HG03095 (cell line): ENCODE data around the gene EIF4E2.

Experiments used
- ATAC-seq: cut with Tn5 transposase; IDR thresholded peaks from one replicate; pipeline ENCODE4 v1.9.1; 2021; ENCODE audit warnings: moderate library complexity; ENCODE audit not compliant: unreplicated experiment

The EIF4E2 gene

DNA sequence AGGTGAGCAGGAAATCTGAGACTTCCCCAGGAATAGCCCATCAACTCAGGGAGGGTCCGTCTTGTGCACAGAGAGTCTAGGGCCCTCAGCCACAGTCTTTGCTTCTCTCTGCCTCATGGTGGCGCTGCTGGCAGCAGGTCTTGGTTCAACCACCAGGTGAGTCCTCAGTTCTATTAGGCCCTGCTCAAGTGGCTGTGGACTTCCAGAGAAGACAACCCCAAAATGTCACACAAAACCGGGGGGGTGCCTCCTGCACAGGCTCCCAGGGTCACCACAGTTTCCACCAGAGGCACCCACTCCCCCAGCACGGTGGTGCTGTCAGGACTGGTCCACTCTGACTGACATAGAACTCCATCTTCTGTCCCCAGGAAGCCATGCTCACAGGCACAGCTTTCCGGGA, 13.4 kb upstream of the EIF4E2 start:
- no peak for ATAC-seq

DNA sequence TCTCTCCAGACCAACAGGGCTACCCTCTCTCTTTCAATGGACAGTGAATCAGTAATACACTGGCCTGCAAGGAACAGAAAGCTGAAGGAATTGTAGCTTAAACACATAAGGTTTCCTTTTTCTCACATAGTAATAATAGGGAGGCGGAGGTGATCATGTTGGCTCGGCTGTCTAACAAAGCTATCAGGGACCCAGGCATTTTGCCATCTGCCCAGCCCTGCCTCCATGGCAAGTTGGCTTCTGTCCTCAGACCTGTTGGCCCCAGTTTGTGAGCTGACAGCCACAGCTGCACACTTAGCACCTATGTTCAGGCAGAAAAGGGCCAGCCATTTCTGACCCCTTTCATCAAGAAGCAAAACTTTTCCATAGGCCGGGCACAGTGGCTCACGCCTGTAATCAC, 13.0 kb upstream of the EIF4E2 start:
- ATAC-seq, result no peak

- ATAC-seq, result no peak
These were observed 11.8 kb upstream of the EIF4E2 start for GRCh38 chr2:232538671-232539070.

DNA sequence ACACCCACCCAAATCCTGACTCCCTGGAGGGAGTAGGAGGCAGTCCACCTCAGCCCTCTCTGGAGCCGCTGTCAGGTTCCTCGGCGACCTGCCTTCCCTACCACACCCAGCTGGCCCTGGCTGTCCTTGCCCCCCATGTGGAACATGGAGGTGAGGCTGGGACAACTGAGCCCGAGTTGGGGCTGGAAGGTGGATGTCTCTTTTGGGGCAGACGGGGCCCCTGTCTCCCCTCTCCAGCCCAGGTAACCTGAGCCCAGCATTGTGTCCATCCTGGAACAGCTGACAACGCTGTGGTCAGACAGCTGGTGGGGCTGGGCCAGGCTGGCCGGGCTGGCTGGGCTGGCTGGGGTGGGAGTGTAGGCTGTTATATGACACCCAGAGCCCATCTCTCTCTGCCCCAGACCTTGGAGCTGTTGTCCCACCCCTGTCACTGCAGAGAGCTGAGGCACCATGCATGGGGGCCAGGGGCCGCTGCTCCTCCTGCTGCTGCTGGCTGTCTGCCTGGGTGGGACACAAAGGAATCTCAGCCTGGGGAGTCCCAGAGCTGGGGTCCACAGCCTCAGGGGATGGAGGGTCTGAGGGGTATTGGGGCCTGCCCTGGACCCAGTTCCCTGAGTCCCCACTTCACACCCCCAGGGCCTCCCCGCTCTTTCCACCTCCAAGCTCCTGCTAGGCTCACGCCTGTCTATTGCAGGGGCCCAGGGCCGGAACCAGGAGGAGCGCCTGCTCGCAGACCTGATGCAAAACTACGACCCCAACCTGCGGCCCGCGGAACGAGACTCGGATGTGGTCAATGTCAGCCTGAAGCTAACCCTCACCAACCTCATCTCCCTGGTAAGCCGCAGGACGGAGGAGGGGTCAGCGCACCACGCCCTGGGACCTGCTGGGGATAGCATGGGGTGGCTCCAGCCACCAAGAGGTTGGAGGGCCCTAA, 10.9 kb upstream of the EIF4E2 start, which contains the start of gene CHRNG:
TSS of gene CHRNG (plus strand) at position 395 of the 934 bp plus-strand sequence. CDS start at position 451, 56 bp downstream.
- ATAC-seq, result no peak

DNA sequence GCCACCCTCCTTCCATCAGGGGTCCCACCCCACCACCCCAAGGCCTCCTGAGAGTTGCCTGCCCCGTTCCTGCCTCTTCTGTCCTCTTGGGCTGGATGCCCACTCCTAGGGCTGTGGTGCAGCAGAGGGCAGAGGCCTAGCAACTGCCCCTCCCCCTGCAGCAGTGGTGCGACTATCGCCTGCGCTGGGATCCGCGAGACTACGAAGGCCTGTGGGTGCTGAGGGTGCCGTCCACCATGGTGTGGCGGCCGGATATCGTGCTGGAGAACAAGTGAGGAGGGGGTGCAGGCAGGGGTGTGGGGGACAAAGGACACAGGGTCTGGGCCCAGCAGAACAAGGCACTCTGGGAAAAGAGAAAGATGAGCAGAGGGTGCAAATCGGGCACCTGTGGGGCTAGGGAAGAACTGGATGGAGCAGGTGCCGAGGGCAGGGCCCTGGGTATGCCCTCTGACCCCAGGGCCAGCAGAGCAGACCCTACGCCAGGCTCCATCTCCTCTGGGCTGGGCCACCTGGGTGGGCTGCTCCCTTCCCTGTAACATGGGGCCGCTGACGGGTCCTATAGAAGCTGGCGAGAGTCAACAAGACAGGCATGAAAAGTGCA, 9.9 kb upstream of the EIF4E2 start:
- ATAC-seq, result no peak

DNA sequence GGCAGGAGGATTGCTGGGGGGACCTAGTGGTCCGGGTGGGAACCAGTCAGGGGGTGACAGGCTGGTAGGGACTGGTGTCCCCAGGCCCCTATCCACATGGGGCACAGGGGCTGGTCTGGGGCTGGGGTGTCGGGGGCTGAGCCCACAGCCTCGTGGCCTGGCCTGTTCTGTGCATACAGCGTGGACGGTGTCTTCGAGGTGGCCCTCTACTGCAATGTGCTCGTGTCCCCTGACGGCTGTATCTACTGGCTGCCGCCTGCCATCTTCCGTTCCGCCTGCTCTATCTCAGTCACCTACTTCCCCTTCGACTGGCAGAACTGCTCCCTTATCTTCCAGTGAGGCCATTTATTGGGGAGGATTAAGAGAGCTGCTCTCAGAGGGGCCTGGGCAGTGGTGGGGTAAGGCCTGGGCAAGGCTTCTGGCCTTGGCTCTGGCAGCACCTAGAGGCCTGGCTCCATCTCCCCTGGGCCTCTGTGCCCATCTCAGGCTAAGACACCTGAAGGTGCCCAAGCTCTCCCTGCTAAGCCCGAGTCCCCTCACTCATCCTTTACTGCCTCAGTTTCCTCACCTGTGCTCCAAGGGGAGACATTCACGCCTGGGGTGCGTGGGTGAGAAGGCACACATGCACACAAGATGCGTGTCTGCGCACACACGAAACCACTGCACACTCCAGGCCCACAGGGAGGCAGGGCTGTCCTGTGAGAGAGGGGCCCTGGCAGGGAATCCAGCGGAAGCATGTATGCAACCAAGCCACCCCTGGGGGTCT, 9.1 kb upstream of the EIF4E2 start:
- no peak for ATAC-seq

DNA sequence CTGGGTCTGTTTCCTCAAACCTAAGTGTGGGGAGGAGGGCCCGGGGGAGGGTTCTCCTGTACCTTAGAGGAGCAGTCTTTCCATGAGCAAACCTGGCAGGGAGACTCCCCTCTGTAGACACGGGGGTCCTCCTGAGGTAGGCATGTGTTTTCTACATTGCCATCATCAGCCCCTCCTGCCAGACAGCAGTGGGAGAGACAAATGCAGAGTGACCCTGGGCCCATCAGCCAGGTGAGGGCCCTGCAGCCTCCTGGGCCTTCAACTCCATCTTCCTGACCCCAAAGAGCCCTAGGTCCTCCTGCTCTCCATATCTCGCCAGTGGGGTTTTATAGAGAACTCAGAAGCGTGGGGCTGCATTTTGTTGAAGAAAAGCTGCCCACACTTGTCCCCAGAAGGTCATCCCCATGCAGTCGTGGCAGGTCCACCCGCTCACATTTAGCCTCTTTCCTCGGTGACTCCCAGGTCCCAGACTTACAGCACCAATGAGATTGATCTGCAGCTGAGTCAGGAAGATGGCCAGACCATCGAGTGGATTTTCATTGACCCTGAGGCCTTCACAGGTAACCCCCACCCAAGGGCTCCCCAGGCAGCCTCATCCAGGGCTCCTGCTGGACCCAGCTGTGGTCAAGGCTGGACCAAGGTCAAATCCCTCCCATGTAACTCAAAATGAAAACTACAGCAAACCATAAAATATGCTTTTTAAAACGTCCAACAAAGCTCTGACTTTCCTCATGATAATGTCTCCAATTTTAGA, 8.4 kb upstream of the EIF4E2 start:
- ATAC-seq, result no peak

DNA sequence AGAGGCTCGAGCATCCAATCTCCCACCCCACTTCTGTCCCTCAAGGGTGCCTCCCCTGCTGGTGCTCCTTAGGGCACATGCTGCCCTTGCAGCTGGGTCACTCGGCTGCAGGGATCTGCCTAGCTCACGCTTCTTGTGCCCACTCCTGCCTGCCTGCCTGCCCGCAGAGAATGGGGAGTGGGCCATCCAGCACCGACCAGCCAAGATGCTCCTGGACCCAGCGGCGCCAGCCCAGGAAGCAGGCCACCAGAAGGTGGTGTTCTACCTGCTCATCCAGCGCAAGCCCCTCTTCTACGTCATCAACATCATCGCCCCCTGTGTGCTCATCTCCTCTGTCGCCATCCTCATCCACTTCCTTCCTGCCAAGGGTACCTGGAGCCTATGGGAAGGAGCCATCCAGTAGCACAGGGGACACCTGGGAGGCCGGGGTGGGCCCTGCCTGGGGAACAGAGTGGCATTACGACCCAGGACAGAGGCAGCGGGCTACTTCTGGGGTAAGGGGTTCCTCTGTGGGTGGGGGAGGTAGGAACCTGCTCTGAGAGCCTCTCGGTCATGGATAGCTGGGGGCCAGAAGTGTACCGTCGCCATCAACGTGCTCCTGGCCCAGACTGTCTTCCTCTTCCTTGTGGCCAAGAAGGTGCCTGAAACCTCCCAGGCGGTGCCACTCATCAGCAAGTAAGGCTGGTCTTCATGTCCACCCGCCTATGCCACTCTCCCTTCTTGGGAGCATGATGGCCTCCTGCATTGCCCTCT, 7.6 kb upstream of the EIF4E2 start:
- ATAC-seq, result no peak

GRCh38 chr2:232543491-232543890, 7.0 kb upstream of the EIF4E2 start:
- no peak for ATAC-seq

GRCh38 chr2:232543928-232544631, 6.4 kb upstream of the EIF4E2 start:
- ATAC-seq, result no peak

DNA sequence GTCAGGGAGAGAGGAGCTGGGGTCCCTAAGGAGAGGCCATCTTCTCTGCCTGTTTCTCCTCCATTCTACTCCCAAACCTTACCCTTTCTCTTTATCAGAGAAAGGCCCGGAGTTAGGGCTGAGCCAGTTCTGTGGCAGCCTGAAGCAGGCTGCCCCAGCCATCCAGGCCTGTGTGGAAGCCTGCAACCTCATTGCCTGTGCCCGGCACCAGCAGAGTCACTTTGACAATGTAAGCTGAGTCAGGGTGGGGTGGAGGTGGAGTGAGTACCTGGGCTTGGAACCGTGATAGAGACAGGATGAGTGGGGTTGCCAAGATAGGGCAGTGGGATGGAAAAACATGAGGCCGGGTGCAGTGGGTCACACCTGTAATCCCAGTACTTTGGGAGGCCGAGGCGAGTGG, 5.8 kb upstream of the EIF4E2 start:
- ATAC-seq, result no peak

- ATAC-seq, result no peak
These were observed 4.7 kb upstream of the EIF4E2 start for GRCh38 chr2:232545511-232546375.

GRCh38 chr2:232547991-232548390, 2.5 kb upstream of the EIF4E2 start:
- ATAC-seq, result no peak

GRCh38 chr2:232549655-232550353, 685 bp upstream of the EIF4E2 start:
- no peak for ATAC-seq

DNA sequence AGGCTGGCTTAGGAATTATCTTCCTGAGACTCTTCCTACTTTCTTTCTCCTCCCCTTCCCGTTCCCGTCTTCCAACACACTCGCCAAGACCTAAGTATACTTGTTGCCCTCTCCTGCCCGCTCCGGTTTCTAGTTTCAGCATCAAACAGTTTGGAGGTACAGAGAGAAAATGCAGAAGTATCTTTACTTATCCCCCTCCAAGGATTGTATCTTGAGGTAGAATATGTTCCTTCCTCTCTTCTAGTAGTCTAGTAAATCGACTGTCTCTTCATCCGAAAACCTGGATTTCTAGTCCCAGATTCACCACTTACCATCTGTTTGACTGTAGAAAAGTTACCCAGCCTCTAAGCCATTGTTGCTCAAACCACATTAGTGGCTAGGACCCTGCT, 755 bp downstream of the EIF4E2 start:
- no peak for ATAC-seq

DNA sequence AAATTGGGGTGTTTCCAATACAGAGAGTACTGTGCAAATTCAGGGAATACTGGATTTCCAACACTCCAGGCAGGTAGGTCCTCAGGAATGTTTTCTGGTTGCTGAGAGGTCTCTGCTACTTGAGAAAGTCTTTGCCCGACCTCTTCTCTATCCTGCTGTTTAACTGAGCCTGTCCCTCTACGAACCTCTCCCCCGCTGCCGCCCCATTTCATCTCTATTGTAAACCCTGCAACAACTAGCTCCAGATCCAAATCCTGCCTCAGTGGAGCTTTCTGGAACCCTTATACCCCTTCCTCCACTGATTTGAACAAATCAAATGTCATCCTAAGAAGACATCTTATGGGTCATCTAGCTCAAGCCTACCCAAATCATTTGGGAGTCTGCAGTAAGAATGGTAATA, 1.3 kb downstream of the EIF4E2 start:
- ATAC-seq, result no peak

- ATAC-seq, result no peak
These were observed 5.9 kb downstream of the EIF4E2 start for GRCh38 chr2:232556426-232556825.
